GM12891 (cell line): ENCODE results near the gene SNAPC2.

Source experiments
- PAX5 ChIP-seq: IDR thresholded peaks from 2 replicates; pipeline ENCODE4 v1.6.1; 2011; ENCODE audit warnings: low read length, moderate library complexity, mild to moderate bottlenecking; ENCODE audit not compliant: insufficient read depth, severe bottlenecking
- POLR2A ChIP-seq: IDR thresholded peaks from 2 replicates; pipeline ENCODE4 v1.6.1; 2011; ENCODE audit warnings: low read depth, low read length, control low read depth
- POLR2AphosphoS5 ChIP-seq: IDR thresholded peaks from 2 replicates; pipeline ENCODE4 v1.6.1; 2011; ENCODE audit warnings: low read depth, low read length, control low read depth
- POU2F2 ChIP-seq: IDR thresholded peaks from 2 replicates; pipeline ENCODE4 v1.6.1; 2011; ENCODE audit warnings: low read depth, mild to moderate bottlenecking, control low read depth, low read length, moderate library complexity
- SPI1 ChIP-seq: IDR thresholded peaks from 2 replicates; pipeline ENCODE4 v1.6.1; 2011; ENCODE audit warnings: low read depth, low read length, control low read depth
- TAF1 ChIP-seq: IDR thresholded peaks from 2 replicates; pipeline ENCODE4 v1.6.1; 2011; ENCODE audit warnings: low read depth, low read length, control low read depth

GRCh38 chr19:7970716-7971448 is 50.7 kb downstream of the SNAPC2 start:
- TF ChIP-seq POLR2AphosphoS5 (no peak), POLR2A (no peak), TAF1 (no peak), POU2F2 (no peak), PAX5 (no peak), SPI1 (no peak)
